ENCODE measurements around the gene GPATCH8.

Gene GPATCH8

DNA sequence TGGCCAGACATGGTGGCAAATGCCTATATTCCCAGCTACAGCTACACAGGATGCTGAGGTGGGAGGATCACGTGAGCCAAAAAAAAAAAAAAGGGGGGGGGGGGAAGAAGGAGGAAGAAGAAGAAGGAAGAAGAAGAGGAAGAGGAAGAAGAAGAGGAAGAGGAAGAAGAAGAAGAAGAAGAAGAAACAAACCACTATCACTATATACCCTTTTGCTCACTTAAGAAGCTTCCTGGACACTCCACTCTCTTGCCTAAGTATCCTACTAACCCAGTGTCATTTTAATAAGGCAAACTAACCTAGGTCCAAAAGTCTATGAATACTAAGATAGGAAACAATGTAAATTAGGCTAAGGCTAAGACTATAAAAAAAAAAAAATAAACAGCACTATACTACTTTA, 54.8 kb downstream of the GPATCH8 start:
- DNase-seq: no peak

DNA sequence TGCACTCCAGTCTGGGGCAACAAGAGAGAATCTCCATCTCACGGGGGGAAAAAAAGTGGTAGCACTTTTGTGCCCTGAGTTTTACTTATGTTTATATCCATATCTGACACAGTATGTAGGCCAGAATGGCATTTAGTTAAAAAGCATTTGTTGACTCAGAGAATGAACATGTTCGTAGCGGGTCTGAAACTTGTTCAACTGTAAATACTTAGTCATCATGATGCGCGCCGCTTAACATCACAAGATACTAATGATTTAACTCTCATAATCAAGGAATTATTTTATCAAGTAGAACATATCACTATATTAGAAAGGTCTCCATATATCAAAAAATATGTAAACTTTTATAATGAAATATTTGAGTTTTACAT, 58.5 kb downstream of the GPATCH8 start:
- DNase-seq: no peak

DNA sequence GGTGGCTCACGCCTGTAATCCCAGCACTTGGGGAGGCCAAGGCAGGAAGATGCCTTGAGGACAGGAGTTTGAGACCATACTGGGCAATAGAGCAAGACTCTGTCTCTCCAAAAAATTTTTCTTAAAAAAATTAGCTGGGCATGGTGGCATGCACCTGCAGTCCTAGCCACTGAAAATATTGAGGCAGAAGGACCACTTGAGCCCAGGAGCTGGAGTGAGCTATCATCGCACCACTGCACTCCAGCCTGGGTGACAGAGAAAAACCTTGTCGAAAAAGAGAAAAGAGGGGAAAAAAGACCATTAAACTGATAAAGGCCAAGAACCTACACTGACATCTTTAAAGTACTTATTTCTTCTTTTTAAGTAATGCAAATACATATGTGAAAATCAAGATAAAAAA, 60.4 kb downstream of the GPATCH8 start:
- no peak for DNase-seq

DNA sequence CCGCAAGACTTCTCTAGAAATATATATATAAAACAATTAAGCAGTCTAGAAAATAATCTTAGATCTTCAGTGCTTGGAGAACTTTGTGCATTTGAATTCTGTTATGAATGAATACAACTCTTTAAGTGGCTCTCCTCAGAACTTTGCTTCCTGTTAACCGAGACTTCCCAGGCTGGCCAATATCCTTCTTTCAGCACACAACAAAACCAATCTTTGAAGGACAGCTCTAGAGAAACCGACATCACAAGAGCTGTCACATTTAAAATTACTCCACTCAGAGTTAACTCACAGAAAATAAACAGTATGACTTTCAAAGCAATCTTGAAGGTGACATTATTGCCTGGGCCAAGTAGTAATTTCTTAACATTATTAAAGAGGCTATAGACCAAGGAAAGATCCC, 64.0 kb downstream of the GPATCH8 start:
- DNase-seq: no peak

DNA sequence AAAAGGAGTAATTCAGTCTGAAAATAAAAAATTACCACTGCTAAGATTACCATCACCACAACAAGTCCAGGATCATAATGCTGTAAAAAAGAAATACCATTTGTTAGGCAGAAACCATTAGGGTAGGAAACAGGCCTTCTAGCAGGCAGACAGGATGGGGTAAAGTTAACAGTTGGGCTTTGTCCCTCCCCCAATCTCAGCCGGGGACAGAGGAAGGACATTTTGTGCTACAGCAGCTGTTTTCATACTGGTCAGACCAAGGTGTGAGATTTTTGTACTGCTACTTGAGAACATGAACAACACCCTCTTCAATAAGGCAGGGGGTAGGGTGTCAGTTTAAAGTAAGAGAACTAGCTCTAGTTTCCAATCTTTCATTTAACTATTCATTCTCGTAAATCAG, 64.6 kb downstream of the GPATCH8 start:
- DNase-seq: no peak

DNA sequence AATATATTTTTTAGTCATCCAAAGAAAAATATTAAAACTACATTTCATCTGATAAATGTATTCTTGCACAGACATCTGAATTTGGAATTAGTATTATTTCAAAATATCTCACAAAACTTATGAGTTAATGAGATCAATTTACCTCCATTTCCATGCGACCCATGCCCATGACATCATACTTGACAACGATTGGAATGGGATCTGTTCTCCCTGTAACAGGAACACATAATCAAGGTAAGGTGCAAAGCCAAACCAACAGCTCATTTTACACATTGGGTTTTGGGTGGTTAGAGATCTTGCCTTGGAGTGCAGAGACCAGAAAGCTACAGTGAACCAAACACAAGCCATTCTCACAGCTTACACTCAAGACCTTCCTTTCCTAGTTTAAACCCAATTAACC, 66.9 kb downstream of the GPATCH8 start:
- DNase-seq: no peak

DNA sequence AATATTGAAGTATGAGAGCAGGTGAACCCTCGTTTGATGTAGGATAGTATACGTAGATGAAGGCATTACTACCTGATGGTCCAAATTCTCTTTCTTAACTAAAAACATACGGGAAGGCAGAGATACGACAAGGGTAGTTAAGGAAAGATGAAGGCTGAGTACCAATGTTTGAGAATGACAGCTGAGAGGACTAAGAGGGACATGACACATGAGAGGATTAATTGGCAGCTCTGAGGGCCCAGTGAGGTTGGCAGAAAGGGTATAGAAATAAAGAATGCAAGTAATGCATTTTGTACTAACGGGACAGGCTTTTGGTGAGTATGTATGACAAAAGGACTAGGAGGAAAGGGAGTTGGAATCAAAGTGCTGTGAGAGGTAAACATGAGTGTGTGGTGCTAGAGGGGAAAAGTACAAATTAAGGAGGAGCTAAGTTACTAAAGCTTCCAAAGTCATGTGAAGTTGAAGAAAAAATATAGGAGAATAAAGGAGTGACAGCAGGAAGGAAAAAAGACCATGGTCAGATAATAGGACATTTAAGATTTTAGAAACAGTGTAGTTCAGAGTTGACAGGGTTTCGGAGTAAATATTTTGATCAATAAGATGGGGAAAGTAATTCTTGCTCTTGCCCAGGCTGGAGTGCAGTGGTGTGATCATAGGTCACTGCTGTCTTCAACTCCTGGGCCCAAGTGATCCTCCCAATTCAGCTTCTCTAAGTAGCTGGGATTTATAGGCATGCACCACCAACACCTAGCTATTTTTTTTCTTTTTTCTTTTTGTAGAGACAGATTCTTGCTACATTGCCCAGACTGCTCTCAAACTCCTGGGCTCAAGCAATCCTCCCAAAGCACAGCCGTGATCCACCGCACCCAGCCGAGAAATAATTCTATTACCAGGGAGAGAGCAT, 70.7 kb downstream of the GPATCH8 start:
- DNase-seq: no peak

DNA sequence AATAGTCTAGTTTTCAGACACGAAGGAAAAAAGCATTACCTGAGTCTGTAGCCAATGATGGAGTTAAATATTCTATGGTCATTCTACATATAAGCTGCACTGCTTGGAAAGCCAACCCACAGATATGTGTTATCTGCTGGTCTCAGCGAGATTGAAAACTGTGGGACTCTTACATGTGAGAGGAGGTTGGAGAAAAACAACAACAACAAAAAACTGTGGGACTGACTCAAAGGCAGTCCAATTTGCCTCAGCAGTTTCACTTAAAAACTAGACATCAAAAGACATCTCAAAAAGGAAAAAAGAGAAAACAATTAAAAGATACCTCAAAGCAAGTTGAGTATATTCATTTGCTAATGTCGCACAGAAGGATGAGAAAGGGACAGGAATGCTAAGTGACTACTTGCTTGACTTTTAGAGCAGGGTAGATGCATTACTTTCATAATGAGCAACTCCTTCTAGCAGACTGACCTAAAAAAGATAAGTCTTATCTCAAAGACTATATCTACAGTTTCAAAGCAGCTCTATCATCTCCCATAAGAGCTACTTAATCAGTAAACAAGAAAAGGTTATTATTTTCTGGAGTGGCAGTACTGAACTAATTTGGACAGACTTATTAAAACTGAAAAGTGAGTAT, 78.3 kb downstream of the GPATCH8 start:
- DNase-seq: no peak

DNA sequence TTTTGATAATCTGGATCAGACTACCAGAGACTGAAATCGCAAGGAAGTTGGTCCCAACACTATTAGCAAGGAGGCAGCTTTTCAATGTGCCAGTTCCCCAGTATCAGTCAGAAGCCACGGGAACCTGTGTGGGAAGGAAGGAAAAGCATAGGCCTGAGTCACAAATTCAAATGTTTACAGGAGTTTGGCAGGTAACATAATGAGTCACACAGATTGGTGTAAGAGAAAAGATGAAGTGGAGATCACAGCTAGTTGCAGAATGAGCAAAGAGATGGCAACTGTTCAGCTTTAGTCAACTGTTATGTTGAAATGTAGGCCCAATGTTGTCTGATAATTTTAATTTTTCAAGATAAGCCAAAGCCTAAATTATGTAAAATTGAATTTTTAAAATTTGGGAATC, 85.7 kb downstream of the GPATCH8 start:
- no peak for DNase-seq

DNA sequence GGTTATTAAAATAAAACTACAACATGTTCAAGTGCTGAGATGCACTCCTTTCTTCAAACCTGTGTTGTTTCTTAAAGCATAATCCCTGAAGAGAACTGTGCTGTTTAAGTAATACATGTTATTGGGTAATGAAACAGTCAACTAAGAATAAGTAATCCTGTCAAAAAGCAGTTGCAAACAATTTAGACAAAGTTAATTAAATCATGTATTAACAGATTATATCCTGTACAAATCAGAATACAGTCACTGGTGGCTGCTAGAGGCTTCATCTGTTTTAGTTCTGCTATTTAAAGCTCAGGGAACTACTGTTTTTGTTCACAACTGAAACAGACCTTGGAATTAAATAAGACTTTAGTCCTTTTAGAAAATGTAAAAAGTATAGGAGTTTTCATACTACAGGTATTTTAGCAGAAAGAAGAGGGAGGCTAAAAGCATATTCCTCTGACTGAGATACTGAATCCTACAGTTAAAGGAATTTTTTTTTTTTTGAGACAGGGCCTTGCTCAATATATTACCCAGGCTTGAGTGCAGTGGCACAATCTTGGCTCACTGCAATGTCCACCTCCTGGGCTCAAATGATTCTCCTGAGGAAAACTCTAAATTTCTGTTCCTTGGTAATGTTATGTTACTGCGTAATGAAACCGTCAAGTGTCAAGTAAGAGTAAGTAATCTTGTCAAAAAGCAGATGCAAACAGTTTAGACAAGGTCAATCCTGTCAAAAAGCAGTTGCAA, 86.5 kb downstream of the GPATCH8 start:
- no peak for DNase-seq

DNA sequence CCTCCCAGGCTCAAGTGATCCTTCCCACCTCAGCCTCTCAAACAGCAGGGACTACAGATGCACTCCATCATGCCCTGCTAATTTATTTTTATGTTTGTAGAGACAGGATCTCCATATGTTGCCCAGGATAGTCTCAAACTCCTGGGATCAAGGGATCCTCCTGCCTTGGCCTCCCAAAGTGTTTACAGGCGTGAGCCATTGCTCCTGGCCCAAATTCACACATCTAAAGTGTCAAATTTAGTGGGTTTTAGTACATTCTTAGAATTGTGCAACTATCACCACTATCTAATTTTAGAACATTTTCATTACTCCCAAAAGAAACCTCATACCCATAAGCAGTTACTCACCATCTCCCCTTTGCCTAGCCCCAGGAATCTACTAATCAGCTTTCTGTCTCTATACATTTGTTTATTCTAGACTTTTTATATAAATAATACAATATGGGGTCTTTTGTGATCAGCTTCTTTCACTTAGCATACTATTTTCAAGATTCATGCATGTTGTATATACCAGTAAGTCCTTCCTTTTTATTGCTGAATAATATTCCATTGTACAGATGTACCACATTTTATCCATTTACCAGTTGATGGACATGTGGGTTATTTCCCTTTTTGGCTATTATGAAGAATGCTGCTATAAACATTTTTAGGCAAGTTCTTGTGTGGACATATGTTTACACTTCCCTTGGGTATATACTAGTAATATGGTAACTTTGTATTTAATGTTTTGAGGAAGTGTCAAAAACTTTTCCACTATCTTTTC, 88.6 kb downstream of the GPATCH8 start:
- DNase-seq: no peak

DNA sequence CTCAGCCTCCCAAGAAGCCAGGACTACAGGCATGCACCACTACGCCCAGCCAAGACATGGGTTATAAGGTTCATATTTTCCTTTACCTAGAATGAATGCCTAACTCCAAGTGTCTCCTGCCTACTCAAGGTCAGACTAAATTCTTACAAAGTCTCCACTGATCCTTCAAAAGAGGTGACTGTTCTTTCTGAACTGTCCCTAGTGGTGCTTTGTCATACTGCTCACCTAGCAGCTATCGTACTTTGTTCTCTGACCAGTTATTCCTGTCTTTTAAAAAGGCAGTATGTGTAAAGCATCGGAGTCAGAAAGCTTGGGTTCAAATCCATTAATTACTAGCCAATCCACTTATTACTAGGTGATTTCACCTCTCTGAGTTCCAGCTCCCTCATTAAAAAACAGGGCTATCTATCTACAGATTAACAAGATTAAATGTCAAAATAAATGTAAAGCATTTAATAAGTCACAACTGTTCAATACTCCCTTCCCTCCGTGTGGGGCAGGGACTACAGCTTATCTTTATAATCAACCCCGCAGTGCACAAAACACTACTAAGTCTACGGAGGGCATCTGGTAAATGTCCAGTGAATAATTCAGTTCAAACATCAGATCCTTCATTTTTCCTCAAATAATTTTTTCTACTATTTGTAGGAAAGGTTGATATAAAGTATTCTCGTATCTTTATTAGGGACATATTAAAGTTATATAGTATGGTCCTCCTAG, 93.7 kb downstream of the GPATCH8 start:
- no peak for DNase-seq

DNA sequence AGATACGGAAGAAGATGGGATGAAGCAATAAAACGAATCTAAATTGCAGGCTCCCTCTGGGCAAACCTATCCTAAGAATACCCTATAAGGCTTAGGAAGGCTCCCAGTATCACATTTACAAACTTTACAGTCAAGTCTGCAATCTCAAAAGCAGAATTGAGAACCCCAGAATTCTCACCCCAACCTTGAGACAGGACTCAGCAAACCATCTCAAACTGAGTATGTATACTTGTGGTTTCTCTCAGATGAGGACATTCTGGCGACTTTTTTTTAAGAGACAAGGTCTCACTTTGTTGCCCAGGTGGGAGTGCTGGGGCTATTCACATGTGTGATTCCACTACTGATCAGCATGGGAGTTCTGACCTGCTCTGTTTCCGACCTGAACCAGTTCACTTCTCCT, 94.4 kb downstream of the GPATCH8 start:
- no peak for DNase-seq

DNA sequence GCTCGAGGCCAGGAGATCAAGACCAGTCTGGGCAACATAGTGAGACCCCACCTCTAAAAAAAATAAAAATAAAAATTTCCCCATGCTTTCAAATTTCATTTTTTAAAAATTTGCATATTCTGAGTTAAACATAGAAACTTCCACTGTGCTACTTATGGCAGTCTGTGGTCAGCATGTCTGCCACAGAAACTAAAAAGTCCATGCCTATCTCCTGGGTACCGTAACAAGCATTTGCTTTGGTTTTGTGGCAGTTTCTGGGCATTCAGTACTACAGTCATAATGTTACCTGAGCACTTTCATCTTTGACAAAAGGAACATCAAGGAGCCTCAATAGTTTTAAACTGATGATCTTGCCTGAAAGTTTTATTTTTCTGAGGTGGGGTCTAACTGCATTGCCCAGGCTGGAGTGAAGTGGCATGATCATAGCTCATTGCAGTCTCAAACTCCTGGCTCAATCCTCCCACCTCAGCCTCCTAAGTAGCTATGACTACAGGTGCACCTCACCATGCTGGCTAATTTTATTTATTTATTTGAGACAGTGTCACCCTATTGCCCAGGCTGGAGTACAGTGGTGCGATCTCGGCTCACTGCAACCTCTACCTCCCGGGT, 100.5 kb downstream of the GPATCH8 start:
- no peak for DNase-seq

DNA sequence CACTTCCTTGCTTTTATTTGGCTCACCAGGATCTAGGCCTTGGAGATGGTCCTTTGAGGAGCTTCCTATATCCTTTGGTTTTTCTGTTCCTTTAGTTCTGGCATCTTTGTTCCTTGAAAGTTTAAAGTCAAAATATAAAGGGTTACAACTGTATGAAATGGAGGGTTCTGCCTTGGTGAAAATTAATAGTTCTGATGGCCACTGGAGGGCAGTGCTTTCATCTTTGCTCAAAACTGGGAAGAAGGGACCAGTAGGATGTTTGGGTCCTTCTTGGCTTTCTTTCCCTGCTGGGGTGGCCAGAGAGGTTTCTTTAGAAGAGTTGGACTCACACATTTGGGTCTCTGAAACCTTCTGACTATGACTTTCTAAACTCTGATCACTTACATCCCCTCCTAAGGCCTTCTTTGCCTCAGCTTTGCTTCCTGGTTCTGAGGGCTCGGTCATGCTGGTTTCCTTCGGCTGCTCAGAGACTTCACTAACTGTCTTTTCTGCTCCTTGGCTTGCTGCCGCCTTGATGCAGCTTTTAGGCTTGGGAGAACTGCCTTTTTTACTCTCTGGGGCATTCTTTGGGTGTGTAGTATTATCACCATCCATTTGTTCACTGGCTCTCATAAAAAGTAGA, 102.9 kb downstream of the GPATCH8 start:
- no peak for DNase-seq

DNA sequence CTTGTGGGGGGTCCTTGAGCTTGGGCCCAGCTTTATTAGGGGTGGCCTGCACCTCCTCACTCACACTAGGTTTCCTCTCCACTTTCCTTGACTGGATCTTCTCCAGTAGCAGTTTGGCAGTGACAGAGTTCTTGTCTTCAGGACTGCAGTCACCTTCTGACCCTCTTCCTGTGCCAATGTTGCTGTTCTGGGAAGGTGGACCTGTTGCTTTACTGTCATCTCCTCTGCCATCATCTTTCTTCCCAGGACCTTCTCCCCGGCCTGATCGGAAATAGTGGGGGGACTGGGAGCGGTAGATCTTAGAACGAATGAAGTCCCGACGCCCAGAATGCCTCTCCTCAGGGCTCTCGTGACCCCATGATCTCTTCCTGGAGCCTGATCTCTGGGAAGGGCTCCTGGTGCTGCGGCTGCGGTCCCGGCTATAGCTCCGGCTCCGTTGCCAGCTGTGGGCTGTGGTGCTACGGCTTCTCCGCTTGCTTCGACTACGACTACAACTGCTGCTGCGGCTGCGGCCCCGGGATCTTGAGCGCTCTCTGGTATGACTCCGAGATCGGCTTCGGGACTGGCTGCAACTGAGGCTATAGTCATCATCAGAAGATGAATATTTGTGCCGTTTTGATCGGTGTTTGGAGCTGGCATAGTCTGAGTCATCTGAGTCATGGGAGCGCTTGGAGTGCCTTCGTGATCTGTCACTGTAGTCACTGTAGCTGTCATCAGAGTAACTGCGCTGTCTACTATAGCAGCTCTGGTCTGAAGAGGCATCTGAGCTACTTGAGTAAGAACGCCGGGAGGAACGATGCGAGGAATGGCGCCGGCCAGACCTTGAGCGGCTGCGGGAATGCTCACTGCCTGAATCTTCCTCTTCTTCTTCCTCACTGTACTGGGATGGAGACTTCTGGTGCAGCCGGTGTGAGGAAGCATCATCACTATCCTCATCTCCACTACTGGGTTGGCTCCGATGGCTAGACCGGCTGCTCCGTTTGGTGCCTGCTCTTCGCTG, 104.2 kb downstream of the GPATCH8 start:
- no peak for DNase-seq

DNA sequence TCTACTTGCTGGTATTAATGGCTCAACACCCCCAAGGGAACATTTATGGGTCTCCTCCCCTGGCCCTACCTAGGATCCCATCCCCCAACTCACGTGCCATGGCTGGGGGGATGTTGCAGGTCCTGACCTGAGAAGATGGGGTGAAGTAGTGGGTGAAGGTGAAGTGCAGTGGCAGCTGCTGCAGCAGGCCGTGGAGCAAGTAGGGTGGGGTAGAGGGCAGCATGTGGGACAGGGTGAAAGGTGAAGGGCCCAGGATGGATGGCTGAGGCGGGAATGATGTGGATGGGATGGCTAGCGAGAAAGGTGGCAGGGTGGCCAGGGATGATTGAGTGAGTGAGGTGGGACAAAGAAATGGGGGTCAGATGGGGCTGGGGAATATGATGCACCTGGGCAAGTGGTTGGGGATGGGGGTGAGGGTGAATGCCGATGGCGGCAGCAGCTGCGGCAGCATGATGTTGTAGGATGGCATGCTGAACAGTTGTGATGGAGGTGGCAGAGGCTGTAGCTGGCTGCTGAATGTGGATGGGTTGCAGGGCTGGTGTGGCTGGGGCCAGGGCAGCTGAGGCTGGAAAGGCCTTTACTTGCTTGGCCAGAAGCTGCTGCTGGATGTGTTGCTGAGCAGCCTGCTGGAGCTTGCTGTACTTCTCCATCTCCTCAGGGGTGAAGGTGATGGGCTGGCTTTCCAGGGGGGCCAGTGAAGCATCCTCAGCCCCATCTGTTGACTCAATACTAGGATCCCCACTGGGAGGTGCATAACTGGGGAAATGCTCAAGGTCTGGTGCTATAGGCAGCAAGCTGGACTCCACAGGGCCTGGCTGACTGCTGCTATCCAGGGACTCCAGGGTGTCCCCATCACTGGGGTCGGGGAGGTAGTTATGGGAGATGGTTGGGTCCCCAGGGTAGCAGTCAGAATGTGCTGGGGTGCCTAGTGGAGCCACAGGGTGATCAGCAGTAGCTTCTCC, 105.4 kb downstream of the GPATCH8 start:
- no peak for DNase-seq

DNA sequence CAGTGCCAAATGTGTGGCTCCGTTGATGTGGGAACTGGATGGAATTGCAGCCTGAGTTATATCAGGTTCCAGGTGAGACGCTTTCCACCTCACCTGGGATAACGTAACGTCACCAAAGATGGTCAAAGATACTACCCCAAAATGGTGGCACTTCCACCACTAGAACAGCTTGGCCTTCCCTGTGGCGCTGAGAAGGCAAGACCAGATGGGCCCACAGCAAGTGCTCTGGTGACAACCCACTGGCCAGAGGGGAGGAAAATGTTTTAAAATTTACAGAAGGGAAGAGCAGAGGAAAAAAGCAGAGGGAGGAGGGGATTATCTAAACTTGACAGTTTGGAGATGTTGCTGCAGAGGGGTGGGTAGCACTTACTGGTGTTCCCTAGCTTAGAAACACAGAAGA, 106.3 kb downstream of the GPATCH8 start:
- no peak for DNase-seq

DNA sequence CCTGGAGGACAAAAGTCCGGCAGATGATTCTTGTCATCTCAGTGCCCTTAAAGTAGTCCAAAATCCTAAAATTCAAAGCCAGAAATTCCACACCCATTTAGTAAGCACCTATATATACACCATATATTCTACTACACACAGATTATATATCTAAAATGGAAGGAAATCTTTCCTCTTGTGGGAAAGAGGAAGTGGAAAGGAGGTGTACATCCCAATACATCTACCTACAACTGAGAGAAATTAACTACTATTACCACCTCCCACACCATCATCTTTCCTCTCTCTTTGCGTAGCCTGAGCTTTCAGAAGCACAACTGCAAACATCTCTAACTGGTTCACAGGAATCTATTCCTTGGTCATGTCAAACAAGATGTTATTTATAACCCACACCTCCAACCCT, 108.4 kb downstream of the GPATCH8 start:
- no peak for DNase-seq

All from activated CD4-positive, CD25-positive, alpha-beta regulatory T cell (primary cell).